Measurements from ENCODE around the gene GPR148.

The GPR148 gene

GRCh38 chr2:130754811-130755210 is 25.9 kb downstream of the GPR148 start:
- no peak for DNase-seq

GRCh38 chr2:130755256-130756052 is 26.6 kb downstream of the GPR148 start, which contains the start of gene AMER3:
Gene AMER3, plus strand, starts transcription at chr2:130755540. Its CDS starts 6,533 bp downstream, at chr2:130762073.
- peak; percentile 50 for DNase-seq

GRCh38 chr2:130756053-130756873 is 27.4 kb downstream of the GPR148 start:
- DNase-seq, result no peak

- no peak for DNase-seq
These were observed 28.2 kb downstream of the GPR148 start for GRCh38 chr2:130756874-130757668.

- peak; percentile 52 for DNase-seq
These were observed 31.3 kb downstream of the GPR148 start for GRCh38 chr2:130759906-130760753.

DNA sequence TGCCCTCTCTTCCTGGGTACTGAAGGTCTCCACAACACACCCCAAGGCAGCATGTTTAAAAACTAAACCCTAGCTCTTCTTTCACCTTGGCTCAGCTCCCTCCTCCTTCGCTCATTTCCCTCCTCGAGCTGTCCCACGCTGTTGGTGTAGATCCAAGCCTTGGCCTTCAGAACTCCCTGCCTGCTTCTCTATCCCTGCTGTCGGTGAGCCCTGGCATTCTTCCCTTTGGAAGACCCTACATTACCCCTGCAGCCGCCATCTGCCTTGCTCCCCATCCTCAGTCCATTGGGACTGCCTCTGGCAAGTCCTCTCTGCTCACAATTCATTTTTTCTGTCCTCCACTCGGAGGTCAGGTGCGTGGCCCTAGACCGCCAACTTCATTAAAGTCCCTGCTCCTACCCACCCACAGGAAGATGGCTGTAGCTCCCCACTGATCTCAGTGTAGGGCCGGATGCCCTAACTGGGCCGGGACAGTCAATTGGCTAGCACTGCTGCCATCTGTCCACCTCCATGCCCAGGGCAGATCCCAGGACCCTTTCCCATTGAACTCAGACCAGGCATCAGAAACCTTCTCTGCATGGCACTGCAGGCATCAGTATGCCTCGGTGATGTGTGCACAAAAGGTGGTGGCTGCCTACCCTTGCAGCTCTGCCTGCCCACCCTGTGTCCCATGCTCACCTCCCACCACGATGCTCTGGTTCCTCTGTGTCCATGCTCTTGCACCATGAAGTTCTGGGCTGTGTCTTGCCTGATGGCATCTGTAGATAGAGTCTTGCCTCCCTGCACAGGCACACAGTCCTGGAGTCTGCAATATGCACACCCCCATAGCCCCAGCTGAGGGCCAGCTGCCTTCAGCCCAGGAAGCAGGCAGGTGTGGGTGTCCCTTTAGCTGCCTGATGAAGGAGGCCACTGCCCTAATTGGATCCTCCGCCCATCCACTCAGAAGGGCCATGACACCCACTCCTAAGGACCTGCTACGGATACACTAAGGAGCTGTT is 32.2 kb downstream of the GPR148 start:
- no peak for DNase-seq

GRCh38 chr2:130762031-130762909 is 33.4 kb downstream of the GPR148 start:
- DNase-seq, result no peak

GRCh38 chr2:130762910-130763385 is 34.1 kb downstream of the GPR148 start:
- DNase-seq, result no peak

GRCh38 chr2:130763405-130763804 is 34.5 kb downstream of the GPR148 start:
- DNase-seq, result no peak

DNA sequence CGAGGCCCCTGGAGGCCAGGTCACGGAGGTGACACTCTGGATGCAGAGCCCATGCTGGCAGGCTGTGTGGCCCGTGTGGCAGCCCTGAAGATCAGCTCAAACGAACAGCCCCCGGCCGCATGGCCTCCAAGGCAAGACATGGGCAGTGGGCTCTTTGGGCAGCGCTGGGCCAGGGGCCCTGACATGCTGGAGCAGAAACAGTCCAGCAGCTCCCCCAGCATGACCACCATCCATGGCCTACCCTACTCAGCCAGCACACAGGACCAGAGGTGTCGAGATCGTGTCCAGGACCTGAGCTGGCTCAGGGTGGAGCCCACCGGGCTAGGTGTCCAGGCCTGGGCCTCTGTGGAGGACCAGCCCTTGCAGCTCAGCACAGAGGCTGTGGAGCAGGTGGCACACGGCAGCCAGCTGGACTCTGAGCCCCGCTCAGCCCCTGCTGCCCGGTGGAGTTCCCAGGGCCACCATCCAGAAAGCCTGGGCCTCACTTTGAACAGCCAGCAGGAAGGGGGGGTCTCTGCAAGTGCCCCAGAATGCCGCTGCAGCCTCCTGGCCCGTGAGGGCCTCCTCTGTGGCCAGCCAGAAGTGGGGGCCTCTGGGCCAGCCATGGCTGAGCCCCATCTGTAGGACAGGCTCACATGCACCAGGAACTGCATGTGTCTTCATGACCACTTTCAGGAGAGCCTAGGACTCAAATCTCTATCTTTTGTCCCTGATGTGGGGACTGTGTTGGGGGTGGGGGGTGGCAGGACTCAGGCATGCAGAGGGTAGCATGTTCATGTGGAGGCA is 35.4 kb downstream of the GPR148 start:
- DNase-seq, result no peak

- no peak for DNase-seq
These were observed 35.9 kb downstream of the GPR148 start for GRCh38 chr2:130764821-130765115.

- DNase-seq, result no peak
These were observed 36.6 kb downstream of the GPR148 start for GRCh38 chr2:130765464-130765863.

- DNase-seq, result no peak
These were observed 37.2 kb downstream of the GPR148 start for GRCh38 chr2:130766037-130766436.

DNA sequence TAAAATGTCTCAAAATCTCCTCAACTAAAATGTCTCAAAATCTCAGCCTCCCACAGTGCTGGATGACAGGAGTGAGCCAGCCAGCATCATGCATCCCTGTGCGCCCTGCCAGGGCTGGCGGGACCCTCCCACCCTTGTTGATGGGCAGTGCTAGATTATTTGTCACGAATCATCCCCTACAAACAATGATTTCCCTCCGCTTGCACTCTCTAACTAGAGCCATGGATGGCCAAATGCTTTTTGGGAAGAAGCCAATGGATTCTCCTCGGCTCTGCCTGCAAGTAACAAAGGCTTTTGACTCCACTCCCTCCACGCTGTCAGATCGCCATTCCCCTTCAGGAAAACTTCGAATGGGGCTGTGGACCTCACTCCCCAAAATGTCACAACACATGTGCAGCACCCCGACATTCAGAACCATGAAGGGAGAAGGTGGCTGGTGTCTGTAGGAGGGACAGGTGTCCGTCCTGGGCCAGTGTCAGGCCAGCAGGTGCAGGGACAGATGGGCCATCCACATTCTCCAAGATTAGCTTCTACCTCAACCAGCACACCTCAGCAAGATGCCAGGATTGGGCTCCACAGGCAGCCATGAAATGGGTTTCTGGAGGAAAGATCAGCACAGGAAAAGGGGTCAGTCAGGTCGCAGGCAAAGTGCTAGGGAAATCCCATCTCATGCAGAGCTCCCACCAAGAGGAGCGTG is 38.0 kb downstream of the GPR148 start:
- DNase-seq, result no peak

DNA sequence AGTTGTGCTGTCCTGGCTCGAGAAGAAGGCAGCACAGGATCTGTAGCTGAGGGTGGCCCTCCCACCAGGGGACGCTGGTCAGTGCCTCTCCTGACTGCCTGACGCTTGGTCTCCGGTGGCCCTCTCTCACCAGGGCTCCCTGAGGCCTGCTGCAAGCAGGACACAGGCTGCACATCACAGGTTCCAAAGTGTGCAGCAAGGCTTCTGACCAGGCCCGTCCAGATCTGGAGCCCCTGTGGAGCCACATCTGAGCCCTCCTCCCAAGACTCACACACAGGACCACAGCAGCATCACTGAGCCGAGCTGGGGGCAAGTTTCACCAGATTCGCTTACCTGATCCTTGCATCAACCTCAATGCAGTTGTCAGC is 38.5 kb downstream of the GPR148 start:
- DNase-seq, result no peak

GRCh38 chr2:130768191-130768855 is 39.5 kb downstream of the GPR148 start:
- no peak for DNase-seq

DNA sequence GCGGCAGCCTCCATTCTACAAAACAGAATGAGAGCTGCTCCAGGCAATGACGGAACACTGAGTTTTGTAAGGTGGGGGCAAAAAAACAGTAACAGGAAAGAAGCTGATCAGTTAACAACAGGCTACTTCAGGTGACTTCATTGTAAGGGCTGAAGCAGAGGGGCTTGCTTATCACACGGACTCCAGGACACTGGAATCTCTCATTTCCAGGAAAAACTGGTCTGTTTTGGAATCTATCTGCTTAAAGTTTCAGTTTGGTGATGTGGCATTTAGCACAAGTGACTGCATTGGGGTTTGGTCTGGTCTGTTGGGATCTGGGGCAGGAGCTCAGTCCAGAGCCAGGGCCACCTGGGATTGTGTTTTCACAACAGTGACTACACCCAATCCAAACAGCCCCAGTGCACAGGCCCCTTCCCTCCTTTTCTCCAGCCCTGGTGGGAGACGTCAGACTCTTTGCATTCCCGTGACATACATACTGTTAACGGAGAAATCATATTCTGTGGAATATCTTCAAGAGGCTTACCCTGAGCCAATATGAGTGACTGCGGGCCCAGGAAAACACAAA is 40.6 kb downstream of the GPR148 start:
- no peak for DNase-seq

- no peak for DNase-seq
These were observed 47.7 kb downstream of the GPR148 start for GRCh38 chr2:130776550-130776949.
